Middle frontal gyrus (tissue), 1 donor: ENCODE results near the gene OR5D16.
"Not testable (repeated sequence)": the region's sequence is repeated elsewhere in the genome, so short reads cannot be mapped to it uniquely, and the experiment has no call there.

Experiments
- DNase-seq: peaks from one replicate; pipeline ENCODE4 v3.0.0-alpha.2; 2015; ENCODE audit warnings: low spot score; ENCODE audit errors: extremely low spot score

Gene OR5D16

DNA sequence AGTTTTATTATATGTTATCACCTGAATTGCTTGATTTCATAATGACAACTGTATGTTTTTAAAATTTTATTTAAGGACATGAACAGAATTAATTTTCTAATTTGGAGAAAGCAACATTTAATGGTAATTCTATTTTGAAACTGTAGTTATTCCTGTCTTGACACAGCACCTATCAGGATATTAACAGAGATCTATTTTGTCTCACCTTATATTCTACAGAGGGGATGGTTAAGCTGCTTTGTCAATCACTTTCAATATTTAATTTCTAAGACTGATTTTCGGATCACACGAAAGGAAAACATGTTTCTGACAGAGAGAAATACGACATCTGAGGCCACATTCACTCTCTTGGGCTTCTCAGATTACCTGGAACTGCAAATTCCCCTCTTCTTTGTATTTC lies at the start of gene OR5D16:
Gene OR5D16, plus strand, starts transcription at position 301 of the 400 bp plus-strand sequence. Its CDS starts 0 bp downstream, at position 301.
- no peak for DNase-seq

DNA sequence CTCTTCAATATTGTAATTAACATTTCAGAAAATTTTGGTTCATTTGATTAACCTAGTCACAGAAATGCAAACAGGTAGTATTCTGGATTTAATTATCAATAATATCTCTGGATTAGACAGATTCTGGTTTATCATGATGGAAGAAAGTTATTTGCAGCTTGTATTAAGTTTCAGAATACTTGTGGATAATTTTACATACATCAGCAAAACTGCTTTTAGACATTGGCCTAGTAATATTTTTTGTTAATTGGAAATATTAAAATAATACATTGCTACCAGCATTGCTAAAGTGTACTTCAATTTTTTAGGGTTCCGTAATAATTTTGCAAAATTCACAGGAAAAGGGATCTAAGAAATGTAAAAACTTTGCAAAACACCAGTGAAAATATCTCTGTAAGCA lies 46.9 kb upstream of the OR5D16 start:
- DNase-seq = no peak

DNA sequence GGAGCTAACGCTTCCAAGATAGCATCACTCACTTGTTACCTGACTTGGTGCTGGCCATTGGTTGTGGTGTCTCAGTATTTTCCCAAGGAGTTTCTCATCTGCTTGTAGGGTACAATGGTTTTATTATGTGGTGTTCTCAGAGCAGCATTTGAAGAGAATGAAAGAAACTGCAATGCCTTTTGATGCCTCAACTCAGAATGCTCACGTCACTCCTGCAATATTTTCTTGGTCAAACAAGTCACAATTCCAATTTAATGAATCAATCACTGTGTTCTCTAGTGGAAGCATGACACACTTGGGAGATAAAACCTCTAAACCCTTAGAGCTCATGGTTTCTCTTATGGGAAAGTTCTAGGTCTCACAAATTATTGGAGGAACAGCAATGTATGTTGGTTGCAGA lies 45.2 kb upstream of the OR5D16 start:
- DNase-seq = no peak

DNA sequence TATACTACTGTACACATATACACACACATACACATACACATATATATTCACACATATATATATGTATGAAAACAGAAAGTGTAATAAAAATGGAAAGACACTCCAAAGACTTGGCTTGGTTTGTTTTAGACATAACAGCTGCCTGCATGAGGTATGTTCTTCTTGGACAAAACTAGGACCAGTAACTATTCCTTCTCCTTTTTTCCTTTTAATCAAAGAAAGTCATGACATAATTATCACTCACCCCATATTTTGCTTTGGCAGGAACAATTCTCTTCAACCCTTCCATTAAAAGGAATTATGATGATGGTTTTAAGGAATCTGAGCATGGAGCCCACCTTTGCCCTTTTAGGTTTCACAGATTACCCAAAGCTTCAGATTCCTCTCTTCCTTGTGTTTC lies 43.3 kb upstream of the OR5D16 start, which contains the start of gene OR5D14:
Gene OR5D14, plus strand, starts transcription at position 301 of the 400 bp plus-strand sequence. Its CDS starts 0 bp downstream, at position 301.
- DNase-seq = no peak

DNA sequence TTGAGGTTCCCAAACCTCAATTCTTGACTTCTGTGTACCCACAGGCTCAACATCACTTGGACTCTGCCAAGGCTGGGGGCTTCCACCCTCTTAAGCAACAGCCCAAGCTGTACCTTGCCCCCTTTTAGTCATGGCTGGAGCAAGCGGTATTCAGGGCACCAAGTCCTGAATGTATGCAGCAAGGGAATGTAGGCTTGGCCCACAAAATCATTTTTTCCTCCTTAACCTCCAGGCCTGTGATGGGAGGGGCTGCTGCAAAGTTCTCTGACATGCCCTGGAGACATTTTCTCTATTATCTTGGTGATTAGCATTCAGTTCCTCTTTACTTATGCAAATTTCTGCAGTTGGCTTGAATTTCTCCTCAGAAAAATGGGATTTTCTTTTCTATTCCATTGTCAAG lies 32.3 kb upstream of the OR5D16 start:
- no peak for DNase-seq

DNA sequence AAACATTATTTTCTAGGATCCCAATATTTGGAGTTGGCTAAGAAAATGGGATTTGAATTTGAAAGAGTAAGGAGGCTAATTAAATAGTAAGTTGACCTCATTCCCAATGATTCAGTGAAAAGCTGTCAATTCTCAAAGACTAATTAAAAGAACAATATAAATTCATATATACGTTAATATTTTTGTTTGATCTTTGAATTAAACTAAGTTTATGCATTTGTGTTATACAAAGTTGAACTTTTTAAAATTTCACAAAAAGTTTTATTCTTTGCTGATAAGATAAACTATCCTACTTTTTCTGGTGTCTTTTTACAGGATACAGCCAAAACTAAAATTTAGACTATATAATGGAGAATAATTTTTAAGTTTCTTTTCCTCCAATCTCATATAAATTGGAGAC lies 27.5 kb upstream of the OR5D16 start, which contains the start of gene OR5L1:
Gene OR5L1, plus strand, starts transcription at position 301 of the 400 bp plus-strand sequence. CDS start 100 bp downstream, outside the sequence.
- DNase-seq = no peak

DNA sequence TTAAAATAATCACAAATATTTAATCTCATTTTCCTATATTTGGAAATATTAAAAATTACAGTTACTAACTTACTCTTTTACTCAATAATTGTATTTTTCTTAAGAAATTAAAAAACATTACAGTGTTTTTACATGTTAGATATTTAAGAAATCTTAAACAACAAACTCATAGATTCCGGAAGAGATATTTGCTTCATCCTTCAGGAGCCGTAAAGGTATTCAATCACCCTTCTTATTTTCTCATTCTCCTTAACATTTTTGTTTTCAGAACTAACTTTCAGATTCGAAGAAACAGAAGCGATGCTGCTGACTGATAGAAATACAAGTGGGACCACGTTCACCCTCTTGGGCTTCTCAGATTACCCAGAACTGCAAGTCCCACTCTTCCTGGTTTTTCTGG lies 19.2 kb upstream of the OR5D16 start, which contains the start of gene OR5D18:
Gene OR5D18, plus strand, starts transcription at position 301 of the 400 bp plus-strand sequence. Its CDS starts 0 bp downstream, at position 301.
- DNase-seq = no peak

DNA sequence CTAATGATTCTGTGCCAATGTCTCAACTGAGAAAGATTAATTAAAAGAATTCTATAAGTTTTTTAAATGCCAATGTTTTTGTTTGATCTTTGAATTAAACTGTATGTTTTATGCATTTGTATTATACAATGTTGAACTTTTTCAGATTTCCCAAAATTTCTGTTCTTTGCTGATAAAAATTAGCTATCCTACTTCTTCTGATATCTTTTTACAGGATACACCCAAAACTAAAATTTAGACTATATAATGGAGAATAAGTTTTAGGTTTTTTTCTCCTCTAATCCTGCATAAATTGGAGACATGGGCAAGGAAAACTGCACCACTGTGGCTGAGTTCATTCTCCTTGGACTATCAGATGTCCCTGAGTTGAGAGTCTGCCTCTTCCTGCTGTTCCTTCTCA lies 11.6 kb upstream of the OR5D16 start, which contains the start of gene OR5L2:
Gene OR5L2, plus strand, starts transcription at position 301 of the 400 bp plus-strand sequence. Its CDS starts 0 bp downstream, at position 301.
- DNase-seq = no peak

DNA sequence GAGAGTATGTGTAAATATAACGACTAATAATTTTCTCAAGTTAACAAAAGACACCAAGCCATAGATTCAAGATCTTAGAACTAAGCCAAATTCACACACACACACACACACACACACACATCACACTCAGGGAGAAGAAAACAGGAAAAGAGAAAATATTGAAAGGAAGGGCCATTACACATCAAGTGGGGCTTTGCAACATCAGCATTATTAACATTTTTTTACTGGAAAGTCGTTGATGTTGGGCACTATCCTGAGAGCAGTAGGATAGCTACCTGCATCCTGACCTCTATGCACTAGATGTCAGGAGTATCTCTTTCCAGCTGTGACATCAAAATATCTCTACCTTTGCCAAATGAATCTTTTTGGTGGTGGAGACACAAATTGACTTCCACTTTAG lies 8.9 kb downstream of the OR5D16 start:
- no peak for DNase-seq

DNA sequence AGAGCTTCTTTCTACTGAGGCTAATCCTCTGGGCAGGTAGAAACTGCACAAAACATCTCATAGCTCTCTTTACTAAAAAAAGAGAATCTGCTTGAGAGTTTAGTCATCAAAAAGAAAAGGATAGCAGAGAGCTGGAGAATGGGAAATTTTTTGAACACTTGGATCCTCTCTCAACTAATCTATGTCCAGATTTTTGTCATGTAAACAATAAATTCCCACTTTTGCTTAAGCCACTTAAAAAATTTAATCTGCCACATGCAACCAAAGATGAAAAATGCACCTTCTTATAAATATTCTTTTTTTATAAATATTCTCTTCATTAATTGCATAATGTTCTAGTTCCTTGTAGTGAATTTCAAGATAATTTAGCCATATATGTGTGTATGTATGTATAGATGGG lies 10.5 kb downstream of the OR5D16 start:
- DNase-seq = no peak

DNA sequence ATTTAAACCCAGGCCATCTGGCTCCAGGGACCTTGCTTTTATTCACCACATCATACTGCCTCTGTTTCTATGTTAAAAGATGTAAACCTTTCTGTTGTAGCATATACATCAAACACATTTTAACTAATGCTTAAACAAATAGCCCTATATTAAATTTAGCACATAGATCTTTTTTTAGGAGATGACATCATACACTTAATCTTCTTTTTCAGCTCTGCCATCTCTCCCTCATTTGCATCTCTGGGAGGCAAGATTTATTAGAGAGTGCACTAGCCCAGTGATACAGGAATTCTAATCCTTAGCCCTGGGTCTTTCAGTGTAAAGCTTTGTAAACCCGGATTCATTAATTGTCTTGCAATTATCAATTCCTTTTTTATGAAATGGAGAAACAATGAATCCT lies 13.6 kb downstream of the OR5D16 start:
- DNase-seq = no peak

DNA sequence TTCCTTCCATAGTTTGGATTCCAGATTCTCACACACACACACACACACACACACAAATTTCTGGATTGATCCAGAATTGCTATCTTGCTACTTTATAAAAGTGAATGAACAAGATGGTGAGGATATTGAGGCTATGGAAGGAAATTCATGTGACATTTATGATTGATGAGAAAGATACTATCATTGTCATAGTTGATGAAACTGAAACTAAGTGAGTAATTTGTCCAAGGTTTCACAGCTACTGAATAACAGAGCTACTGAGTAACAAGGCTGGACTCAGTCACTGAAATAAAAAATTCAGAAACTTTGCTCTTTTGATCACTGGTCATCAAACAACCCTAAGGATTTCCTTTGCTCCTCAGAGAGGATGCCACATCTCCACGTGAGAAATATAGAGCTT lies 16.2 kb downstream of the OR5D16 start:
- no peak for DNase-seq

DNA sequence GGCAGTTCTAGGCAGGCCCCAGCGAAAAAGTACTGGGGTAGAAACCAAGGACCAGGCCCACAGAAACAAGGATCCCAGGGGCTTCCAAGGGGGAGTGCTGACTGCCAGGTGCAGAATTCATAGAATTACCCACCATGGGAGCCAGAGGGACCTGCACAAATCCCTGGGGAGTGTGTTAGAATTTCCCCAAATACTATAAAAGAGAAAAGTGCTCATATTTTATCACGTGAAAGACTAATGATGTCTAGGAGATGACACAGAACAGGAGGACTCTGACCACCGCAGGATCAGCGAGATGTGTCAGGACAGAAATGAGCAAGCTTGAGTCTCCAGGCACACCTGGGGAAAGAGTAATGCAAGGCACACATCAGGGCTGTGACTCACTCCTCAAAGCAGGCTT lies 28.8 kb downstream of the OR5D16 start:
- not testable (repeated sequence) for DNase-seq

DNA sequence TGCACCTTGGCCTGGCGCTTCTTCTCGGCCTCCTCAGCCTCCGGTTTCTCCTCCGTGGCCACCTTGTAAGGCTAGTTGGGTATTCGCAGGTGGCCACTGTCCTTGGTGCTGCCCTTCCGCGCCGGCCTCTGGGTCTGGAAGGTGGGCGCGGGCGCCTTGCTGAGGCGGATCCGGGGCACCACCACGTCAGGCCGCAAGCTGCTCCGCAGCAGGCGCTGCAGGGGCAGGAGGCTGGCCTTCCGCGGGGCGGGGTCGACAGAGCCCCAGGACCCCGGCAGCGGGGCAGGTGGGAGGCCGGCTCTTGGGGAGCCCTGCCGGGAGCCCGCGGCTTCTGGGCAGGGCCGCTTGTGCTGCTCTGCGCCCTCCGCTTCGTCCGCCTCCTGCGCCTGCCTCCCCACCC lies 34.2 kb downstream of the OR5D16 start:
- DNase-seq = not testable (repeated sequence)

DNA sequence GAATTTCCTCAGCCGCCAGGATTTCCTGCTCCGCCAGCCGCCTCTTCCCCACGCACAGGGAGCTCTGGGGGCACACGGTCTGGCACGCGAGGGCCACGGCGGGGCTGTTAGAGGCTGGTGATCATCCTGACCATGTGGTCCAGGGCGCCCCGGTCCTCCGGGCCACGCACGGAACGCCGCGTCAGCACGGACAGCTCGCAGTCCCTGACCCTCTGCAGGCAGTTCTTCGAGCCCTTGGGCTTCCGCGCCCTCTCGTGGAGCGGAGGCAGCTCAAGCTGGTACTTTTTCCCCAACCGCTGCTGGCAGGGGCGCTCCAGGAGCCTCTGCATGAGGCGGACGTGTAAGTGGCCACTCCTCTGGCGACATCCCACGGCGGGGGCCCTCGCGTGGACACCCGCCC lies 34.6 kb downstream of the OR5D16 start:
- not testable (repeated sequence) for DNase-seq

DNA sequence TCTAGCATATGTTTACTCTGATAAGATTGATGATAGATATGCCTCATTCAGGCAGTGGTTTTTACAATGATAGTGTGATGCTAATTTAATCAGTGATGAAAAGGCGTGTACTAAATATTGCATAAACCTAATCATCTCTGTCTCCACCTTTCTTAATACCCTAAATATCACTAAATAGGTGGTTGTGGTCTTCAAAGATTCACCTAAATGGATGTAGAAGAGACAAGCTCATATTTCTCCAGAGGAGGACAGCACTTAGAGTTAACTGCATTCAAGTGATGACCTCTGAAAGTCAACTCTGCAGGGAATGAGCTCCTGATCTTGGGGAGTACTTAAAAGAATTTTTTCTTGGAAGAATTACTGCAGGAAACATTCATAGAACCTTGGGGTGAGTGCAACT lies 44.4 kb downstream of the OR5D16 start, which contains the start of gene TRIM51:
Gene TRIM51, plus strand, starts transcription at position 301 of the 400 bp plus-strand sequence. CDS start 2,132 bp downstream, outside the sequence.
- DNase-seq = not testable (repeated sequence)

DNA sequence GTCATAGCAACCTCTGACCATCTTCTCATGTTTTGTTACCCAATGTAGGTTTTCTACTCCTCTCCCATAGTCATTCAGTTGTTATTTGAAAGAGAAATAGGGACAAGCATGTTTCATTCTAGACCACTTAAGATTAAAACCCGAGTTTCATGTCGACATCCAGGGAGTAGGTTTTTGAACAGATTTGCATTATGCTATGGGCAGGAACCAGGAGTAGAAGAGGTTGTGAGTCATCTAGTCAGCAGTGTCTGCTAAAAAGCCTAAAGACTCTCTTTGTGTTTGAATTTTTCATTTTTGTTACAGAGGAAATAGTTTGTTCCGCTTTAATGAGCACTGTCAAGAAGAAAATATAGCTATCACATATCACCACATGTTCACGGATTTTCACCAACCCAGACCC lies 46.4 kb downstream of the OR5D16 start:
- not testable (repeated sequence) for DNase-seq

DNA sequence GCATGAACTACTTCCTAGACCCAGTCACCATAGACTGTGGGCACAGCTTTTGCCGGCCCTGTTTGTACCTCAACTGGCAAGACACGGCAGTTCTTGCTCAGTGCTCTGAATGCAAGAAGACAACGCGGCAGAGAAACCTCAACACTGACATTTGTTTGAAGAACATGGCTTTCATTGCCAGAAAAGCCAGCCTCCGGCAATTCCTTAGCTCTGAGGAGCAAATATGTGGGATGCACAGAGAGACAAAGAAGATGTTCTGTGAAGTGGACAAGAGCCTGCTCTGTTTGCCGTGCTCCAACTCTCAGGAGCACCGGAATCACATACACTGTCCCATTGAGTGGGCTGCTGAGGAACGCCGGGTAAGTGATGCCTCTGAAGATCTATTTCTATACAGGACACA lies 46.9 kb downstream of the OR5D16 start:
- not testable (repeated sequence) for DNase-seq
